ENCODE data around the gene MLLT11. TPM values are rescaled to one million over a fixed set of nuclear protein-coding genes. Genes with fewer than 3 reads are reported as not detected.

The MLLT11 gene, protein sequence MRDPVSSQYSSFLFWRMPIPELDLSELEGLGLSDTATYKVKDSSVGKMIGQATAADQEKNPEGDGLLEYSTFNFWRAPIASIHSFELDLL
- 1 to 10 TPM in 4 of 6 donors, under 1 TPM in 2; 0.30 to 1.3 (median 1.1) TPM for total RNA-seq

DNA sequence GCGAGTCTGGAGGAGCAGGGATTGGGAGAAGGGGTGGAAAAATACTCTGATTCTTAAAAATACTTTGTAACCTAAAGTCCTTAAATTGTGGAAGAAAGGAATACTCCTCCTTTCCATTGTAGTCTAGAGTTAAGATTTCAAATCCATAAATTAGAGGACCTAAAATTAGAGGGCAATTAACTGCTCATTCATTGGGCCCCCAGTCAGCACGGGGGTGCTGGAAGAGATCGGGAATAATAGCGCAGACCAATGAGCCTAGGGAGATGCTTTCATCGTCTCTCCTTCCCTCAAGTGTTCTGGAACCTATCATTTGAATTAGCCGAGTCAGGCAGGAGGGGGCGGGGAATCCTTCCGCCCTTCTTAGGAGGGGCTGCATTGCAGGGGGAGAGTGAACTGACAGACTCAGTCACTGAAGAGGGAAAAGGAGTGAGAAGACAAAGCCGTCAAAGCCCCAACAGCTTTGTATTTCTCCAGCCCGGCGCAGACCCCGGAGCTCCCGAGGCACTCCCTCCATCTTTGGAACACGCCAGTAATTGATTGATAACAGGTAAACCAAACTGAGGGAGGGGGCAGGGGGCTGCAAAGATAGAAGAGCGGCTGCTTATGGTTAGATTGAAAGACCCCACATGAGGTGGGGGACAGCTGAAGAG, at the start of gene MLLT11:
TSS of gene MLLT11 (plus strand) at position 391 of the 650 bp plus-strand sequence. CDS start 6,828 bp downstream, outside the sequence.
- Histone ChIP-seq H3K9me3 (no peaks in the 10 kb centered on the region), H3K27ac (peak within 1 kb of the TSS; percentile 89 to 99 (median 98)), H3K4me3 (peak within 1 kb of the TSS; percentile 65 to 93 (median 88)), H3K36me3 (peaks cover 6 to 19% (median 8%) of the 10 kb centered on the region in 4 donors), H3K4me1 (peaks cover 30 to 44% (median 38%) of the 10 kb centered on the region in 4 donors), H3K27me3 (no peaks in the 10 kb centered on the region)
- WGBS, 2 donors = 3 to 4% methylated on average over 13 to 15 of the region's 15 CpGs
- TF ChIP-seq POLR2AphosphoS5 (IDR thresholded peaks at IDR 0.05) (peak in 1 of 2 donors; percentile 31), POLR2A (IDR thresholded peaks at IDR 0.05) (no peak)
- DNase-seq (no peak), ATAC-seq (ENCODE audit: low FRiP score in 2 of 2) (peak in 1 of 2 donors; percentile 41)

DNA sequence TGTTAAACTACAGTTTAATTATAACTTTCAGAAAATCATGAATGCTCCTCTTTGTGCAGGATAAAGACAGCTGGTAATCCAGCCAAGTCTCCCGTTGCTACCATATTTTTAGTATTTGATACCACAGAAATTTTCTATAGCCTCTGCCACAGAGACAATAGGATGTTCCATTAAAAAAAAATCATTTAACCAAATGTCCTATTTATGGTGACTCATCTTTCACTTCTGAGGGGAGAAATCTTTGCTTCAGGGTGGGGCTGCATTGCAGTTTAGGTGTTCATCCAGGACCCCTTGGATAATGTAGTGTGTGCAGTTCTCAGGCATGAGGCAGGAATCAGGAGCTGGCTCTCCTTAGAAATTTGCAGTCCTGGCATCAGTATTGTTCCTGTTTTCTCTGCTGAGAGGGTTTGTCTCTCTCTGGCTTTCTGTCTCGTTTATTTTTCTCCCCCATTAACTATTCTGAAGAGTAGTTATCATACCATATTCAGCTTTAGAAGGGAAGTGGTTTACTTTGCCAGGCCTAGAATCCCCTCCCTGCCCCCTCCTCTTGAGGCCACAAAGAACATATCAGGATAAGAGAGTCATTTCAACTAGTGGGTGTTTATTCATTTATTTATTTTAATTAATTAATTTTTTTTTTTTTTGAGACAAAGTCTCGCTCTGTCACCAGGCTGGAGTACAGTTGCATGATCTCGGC, 48.9 kb upstream of the MLLT11 start:
- H3K4me1 ChIP-seq = peaks cover 44 to 71% (median 54%) of the 10 kb centered on the region in 4 donors
- TF ChIP-seq POLR2A (IDR thresholded peaks at IDR 0.05) (no peak), EP300 (IDR thresholded peaks at IDR 0.05) (no peak), POLR2AphosphoS5 (IDR thresholded peaks at IDR 0.05) (no peak)
- TF ChIP-seq, protein P1, sequence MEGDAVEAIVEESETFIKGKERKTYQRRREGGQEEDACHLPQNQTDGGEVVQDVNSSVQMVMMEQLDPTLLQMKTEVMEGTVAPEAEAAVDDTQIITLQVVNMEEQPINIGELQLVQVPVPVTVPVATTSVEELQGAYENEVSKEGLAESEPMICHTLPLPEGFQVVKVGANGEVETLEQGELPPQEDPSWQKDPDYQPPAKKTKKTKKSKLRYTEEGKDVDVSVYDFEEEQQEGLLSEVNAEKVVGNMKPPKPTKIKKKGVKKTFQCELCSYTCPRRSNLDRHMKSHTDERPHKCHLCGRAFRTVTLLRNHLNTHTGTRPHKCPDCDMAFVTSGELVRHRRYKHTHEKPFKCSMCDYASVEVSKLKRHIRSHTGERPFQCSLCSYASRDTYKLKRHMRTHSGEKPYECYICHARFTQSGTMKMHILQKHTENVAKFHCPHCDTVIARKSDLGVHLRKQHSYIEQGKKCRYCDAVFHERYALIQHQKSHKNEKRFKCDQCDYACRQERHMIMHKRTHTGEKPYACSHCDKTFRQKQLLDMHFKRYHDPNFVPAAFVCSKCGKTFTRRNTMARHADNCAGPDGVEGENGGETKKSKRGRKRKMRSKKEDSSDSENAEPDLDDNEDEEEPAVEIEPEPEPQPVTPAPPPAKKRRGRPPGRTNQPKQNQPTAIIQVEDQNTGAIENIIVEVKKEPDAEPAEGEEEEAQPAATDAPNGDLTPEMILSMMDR (IDR thresholded peaks at IDR 0.05) = no peak
- WGBS, 2 donors = 50 to 59% methylated on average over 4 of the region's 4 CpGs
- peak overlapping the region in 2 of 4 donors; percentile 57 to 65 for H3K27ac ChIP-seq
- no peak overlapping the region for H3K4me3 ChIP-seq
- DNase-seq (no peak), ATAC-seq (ENCODE audit: low FRiP score in 2 of 2) (no peak)
- no peaks in the 10 kb centered on the region for H3K27me3 ChIP-seq
- H3K36me3 ChIP-seq = no peaks in the 10 kb centered on the region
- no peaks in the 10 kb centered on the region for H3K9me3 ChIP-seq

DNA sequence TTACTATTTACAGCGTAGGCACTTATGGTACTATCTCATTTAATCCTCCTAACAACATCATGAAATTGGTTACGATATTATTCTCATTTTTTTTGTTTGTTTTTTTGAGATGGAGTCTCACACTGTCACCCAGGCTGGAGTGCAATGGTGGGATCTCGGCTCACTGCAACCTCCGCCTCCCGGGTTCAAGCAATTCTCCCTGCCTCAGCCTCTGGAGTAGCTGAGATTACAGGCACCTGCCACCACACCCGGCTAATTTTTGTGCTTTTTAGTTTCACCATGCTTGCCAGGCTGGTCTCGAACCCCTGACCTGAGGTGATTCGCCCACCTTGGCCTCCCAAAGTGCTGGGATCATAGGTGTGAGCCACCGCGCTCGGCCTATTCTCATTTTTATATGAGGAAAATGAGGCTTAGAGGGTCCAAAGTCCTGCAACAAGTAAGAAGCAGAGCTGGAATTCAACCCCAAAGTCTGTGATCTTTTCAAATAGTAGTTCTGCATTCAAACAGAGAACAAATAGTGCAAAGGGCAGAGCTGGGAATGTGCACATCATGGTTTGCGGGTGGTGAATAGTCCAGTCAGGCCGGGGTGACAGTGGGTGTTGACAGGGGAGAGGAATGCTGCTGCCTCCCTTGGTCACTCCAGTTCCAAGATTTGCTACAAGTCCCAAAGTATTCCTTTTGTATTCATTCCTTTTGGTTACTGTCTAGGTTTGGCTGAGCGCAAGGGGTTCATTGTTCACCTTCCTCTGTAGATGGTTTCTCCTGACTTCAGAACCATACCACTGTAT, 47.3 kb upstream of the MLLT11 start:
- Histone ChIP-seq H3K4me3 (no peak overlapping the region), H3K9me3 (no peaks in the 10 kb centered on the region), H3K4me1 (peaks cover 33 to 59% (median 43%) of the 10 kb centered on the region in 4 donors), H3K36me3 (peaks cover 0 to 4% (median 1%) of the 10 kb centered on the region in 4 donors), H3K27me3 (no peaks in the 10 kb centered on the region), H3K27ac (peak overlapping the region; percentile 57 to 65 (median 60))
- 86 to 90% methylated on average over 14 of the region's 14 CpGs for WGBS, 2 donors
- ATAC-seq (ENCODE audit: low FRiP score in 2 of 2) (no peak), DNase-seq (no peak)
- TF ChIP-seq EP300 (IDR thresholded peaks at IDR 0.05) (no peak), POLR2AphosphoS5 (IDR thresholded peaks at IDR 0.05) (no peak), POLR2A (IDR thresholded peaks at IDR 0.05) (no peak)
- TF ChIP-seq, protein P1 (IDR thresholded peaks at IDR 0.05) = no peak

DNA sequence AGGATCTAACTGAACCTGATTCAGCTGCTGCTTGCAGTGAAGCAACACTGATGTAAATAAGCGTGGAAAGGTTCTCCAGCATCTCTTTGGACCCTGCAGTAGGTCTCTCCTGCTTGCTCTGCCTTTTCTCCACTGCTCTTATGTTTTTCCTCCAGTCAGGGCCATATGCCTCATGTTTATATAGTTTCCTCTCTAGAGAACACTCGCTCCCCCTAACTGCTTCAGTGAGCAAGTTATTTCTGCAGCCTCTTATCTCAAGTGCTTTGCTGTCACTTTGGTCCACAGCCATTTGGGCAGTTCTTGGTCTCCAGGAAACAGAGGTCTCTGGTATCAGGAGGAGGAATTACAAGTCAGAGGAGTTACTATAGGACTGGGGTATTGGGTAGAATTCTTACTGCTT, 46.7 kb upstream of the MLLT11 start:
- Histone ChIP-seq H3K27ac (peak overlapping the region; percentile 52 to 65 (median 60)), H3K36me3 (peaks cover 2 to 10% (median 7%) of the 10 kb centered on the region in 4 donors), H3K27me3 (no peaks in the 10 kb centered on the region), H3K4me3 (no peak overlapping the region), H3K4me1 (peaks cover 31 to 56% (median 42%) of the 10 kb centered on the region in 4 donors), H3K9me3 (no peaks in the 10 kb centered on the region)
- ATAC-seq (ENCODE audit: low FRiP score in 2 of 2) = peak; percentile 37 to 71
- 48 to 63% methylated on average over 2 of the region's 2 CpGs for WGBS, 2 donors
- DNase-seq = peak in 1 of 2 donors; percentile 68
- TF ChIP-seq POLR2A (IDR thresholded peaks at IDR 0.05) (no peak), POLR2AphosphoS5 (IDR thresholded peaks at IDR 0.05) (peak in 1 of 2 donors; percentile 11)

DNA sequence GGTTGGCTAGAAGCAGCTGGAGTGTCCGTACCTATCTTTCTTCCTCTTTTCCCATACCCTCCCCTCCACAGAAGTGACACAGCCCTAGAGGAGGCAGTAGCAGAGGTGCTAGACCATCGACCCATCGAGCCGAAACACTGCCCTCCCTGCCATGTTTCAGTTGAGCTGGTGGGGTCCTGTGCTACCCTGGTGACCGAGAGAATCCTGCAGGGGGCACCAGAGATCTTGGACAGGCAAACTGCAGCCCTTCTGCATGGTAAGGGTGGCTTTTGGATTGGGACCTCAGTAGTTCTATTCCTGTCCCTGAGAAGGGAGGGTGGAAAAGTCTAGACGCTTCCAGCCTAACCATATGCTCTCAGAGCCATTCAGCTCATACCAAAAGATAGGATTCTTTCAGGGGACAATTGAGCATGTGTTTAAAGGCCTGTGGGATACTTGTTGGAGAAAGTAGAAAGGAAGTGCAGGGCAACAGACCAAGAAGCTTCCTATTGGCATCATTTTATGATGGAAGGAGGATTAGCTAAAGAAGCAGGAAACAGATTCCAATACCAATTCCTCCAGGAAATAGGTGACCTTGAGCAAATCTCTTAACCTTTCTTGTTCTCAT, 35.6 kb upstream of the MLLT11 start:
- Histone ChIP-seq H3K36me3 (peaks cover 11 to 42% (median 24%) of the 10 kb centered on the region in 4 donors), H3K9me3 (no peaks in the 10 kb centered on the region), H3K27me3 (no peaks in the 10 kb centered on the region), H3K4me1 (peaks cover 0 to 3% (median 0%) of the 10 kb centered on the region in 4 donors), H3K4me3 (no peak overlapping the region), H3K27ac (peak overlapping the region in 1 of 4 donors; percentile 14)
- peak; percentile 90 to 93 for ATAC-seq (ENCODE audit: low FRiP score in 2 of 2)
- no peak for TF ChIP-seq EP300 (IDR thresholded peaks at IDR 0.05)
- TF ChIP-seq, protein P1 (IDR thresholded peaks at IDR 0.05) = peak; percentile 63 to 80 (median 72)
- 22% methylated on average over 5 to 6 of the region's 6 CpGs for WGBS, 2 donors
- peak in 1 of 2 donors; percentile 87 for DNase-seq

Data from upper lobe of left lung (tissue), 6 donors.